ENCODE data around the gene CDH26. TPM values are rescaled to one million over a fixed set of nuclear protein-coding genes. Genes with fewer than 3 reads are reported as not detected.
A peak's percentile ranks its signal among the peaks of the same experiment; 100 is the strongest.

The CDH26 gene
- total and polyA plus RNA-seq, 7 donors, result 0.74 to 5.5 (median 1.4) TPM; not detected in 2

DNA sequence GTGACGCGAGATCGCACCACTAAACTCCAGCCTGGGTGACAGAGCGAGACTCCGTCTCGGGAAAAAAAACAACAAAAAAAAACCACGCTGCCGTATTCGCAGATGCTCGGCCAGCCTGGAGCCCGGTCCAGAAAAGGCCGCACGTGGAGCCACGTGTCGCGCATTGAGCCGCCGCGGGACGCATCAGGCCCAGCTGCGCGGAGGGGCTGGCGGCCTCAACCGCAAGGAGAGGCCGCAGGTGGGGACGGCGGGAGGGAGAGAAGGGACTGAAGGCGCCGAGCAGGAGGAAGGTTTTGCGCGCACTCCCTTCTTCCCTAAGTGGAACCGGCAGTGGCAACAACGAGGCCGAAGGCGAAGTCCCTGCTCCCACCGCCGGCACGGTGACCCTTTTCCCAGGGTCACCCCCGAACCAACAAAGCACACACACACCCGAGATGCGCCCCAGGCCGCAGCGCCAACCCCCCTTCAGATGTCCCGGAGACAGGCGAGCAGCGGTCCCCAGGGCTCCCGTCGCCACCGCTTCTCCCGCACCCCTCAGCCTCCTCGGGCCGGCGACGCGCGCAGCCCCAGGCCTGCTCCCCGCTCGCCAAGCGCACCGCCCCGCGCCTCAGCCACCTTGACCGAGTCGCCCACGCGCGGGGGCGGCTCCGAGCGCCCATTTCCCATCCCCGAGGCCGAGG lies 25.5 kb upstream of the CDH26 start:
- Histone ChIP-seq H3K4me3 (peak overlapping the region in 3 of 4 donors; percentile 62 to 82 (median 68)), H3K36me3 (no peaks in the 10 kb centered on the region), H3K27ac (no peak overlapping the region), H3K27me3 (no peaks in the 10 kb centered on the region), H3K4me1 (peaks cover 0 to 25% (median 21%) of the 10 kb centered on the region in 4 donors), H3K9me3 (no peaks in the 10 kb centered on the region)
- intact Hi-C loops (cut with DNase I), result no loop called here
- no peak for DNase-seq
- no peak for TF ChIP-seq POLR2A (IDR thresholded peaks at IDR 0.05)
- no peak for TF ChIP-seq EP300 (IDR thresholded peaks at IDR 0.05)
- TF ChIP-seq, protein P1, sequence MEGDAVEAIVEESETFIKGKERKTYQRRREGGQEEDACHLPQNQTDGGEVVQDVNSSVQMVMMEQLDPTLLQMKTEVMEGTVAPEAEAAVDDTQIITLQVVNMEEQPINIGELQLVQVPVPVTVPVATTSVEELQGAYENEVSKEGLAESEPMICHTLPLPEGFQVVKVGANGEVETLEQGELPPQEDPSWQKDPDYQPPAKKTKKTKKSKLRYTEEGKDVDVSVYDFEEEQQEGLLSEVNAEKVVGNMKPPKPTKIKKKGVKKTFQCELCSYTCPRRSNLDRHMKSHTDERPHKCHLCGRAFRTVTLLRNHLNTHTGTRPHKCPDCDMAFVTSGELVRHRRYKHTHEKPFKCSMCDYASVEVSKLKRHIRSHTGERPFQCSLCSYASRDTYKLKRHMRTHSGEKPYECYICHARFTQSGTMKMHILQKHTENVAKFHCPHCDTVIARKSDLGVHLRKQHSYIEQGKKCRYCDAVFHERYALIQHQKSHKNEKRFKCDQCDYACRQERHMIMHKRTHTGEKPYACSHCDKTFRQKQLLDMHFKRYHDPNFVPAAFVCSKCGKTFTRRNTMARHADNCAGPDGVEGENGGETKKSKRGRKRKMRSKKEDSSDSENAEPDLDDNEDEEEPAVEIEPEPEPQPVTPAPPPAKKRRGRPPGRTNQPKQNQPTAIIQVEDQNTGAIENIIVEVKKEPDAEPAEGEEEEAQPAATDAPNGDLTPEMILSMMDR (IDR thresholded peaks at IDR 0.05), result no peak
- no peak for TF ChIP-seq POLR2AphosphoS5 (IDR thresholded peaks at IDR 0.05)
- 89 to 93% methylated on average over 72 of the region's 72 CpGs for WGBS, 2 donors

DNA sequence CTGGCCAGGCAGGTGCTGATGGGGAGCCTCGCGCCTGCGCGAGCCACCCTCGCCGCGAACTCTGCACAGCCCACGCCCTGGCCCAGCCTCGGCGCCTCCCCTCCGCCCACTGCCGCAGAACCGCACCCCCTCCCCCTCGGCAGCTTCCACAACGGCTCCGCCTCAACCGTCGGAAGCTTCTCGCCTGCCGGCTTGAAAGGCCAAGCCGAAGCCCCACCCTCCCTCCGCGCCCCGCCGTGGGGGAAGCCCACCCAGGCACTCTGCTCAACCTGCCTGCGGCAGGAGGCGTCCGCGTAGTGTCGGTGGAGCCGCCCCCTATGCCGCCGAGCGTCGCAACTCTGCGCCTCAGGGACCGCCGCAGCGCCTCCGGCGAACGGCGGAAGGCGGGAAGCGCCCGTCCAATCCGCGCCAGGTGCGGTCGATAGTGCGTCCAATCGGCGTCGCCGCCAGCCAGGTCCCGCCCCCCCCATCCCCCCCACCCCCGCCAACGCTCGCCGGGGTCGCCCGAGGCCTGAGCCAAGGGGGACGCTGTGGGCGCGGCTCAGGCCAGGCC lies 24.9 kb upstream of the CDH26 start, which contains the start of gene SYCP2:
Gene SYCP2 (minus strand): TSS at position 342 of the 553 bp plus-strand sequence. CDS start 11,224 bp downstream, outside the sequence.
- H3K9me3 ChIP-seq, result no peaks in the 10 kb centered on the region
- intact Hi-C loops (cut with DNase I), result no loop called here
- no peak for TF ChIP-seq POLR2A (IDR thresholded peaks at IDR 0.05)
- TF ChIP-seq EP300 (IDR thresholded peaks at IDR 0.05), result no peak
- no peak for TF ChIP-seq POLR2AphosphoS5 (IDR thresholded peaks at IDR 0.05)
- TF ChIP-seq, protein P1 (IDR thresholded peaks at IDR 0.05), result no peak
- peak within 1 kb of the TSS; percentile 53 to 82 (median 65) for H3K4me3 ChIP-seq
- peaks cover 0 to 32% (median 27%) of the 10 kb centered on the region in 4 donors for H3K4me1 ChIP-seq
- peak; percentile 75 for DNase-seq
- WGBS, 2 donors, result 37 to 41% methylated on average over 65 of the region's 65 CpGs
- H3K27me3 ChIP-seq, result no peaks in the 10 kb centered on the region
- no peaks in the 10 kb centered on the region for H3K36me3 ChIP-seq
- peak within 1 kb of the TSS; percentile 73 to 85 (median 82) for H3K27ac ChIP-seq

DNA sequence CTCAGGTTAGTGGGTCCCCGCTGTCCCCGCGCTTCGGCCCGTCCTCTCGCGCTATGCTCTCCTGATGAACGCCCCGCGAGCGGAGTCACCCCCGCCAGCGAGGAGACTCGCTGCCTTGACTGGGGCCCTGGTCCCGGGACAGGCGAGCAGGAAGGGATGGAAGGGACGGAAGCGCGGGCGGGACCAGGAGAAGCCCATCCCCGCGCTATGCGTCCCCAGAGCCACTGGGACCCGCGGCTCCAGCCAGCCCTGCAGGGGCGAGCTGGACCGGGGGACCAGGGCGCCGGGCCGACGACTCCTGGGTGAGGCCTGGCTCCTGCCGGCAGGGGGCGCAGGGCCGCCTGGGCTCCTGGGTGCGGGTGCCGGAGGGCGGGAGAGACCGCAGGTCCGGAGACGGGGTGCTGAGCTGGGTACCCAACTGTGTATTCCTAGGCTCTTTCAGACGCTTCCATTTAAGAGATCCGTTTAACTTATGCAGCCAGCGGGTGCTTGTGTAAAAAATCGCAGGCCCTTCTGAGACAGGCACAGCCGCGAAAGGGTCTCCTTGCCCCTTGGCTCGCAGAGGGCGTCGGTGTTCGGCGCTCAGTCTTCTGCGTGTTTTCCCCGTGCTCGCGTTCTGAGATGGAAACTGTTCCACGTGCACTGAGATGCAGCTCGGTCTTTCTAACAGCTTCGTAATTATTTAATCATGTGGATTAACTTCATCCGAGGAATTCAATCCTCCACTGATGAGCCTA lies 24.2 kb upstream of the CDH26 start:
- Histone ChIP-seq H3K4me1 (peaks cover 0 to 38% (median 34%) of the 10 kb centered on the region in 4 donors), H3K36me3 (no peaks in the 10 kb centered on the region), H3K27me3 (no peaks in the 10 kb centered on the region), H3K4me3 (peak overlapping the region; percentile 53 to 82 (median 65)), H3K27ac (peak overlapping the region; percentile 73 to 85 (median 82)), H3K9me3 (no peaks in the 10 kb centered on the region)
- DNase-seq, result peak; percentile 90
- TF ChIP-seq POLR2A (IDR thresholded peaks at IDR 0.05), result no peak
- TF ChIP-seq, protein P1 (IDR thresholded peaks at IDR 0.05), result peak; percentile 73 to 98 (median 88)
- intact Hi-C loops (cut with DNase I), result no loop called here
- WGBS, 2 donors, result 6 to 8% methylated on average over 59 of the region's 59 CpGs

DNA sequence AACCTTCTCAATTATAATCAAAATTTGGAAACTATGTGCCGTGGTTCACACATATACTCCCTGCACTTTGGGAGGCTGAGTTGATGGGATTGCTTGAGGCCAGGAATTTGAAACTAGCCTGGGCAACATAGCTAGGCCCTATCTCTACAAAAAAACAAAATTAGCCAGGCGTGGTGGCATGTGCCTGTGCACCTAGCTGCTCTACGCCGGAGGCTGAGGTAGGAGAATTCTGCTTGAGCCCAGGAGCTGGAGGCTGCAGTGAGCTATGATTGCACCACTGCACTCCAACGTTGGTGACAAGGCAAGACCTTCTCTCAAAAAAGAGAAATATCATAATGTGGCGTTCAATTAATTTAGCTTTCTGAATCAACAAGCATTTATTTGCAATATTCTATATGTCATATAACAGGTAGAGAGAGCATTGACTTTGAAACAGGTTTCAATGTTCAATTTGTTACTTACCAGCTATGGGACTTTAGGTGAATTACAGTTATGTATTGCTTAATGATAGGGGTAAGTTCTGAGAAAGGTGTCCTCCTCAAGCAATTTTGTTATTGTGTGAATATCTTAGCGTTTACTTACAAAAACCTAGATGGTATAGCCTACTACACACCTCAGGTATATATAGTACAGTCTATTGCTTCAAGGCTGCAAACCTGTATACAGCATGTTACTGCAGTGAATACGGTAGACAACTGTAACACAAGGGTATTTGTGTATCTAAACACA lies 22.6 kb upstream of the CDH26 start:
- no peaks in the 10 kb centered on the region for H3K9me3 ChIP-seq
- H3K27ac ChIP-seq, result no peak overlapping the region
- DNase-seq, result no peak
- no peaks in the 10 kb centered on the region for H3K27me3 ChIP-seq
- intact Hi-C loops (cut with DNase I), result no loop called here
- 90 to 92% methylated on average over 8 of the region's 8 CpGs for WGBS, 2 donors
- TF ChIP-seq EP300 (IDR thresholded peaks at IDR 0.05) (no peak), POLR2AphosphoS5 (IDR thresholded peaks at IDR 0.05) (no peak), POLR2A (IDR thresholded peaks at IDR 0.05) (no peak)
- TF ChIP-seq, protein P1 (IDR thresholded peaks at IDR 0.05), result no peak
- no peaks in the 10 kb centered on the region for H3K36me3 ChIP-seq
- H3K4me3 ChIP-seq, result no peak overlapping the region
- H3K4me1 ChIP-seq, result peaks cover 0 to 43% (median 39%) of the 10 kb centered on the region in 4 donors

Data from sigmoid colon (tissue), 7 donors.